ENCODE data around the gene P2RX4.
"Not testable (repeated sequence)": the region's sequence is repeated elsewhere in the genome, so short reads cannot be mapped to it uniquely, and the experiment has no call there.

The P2RX4 gene

DNA sequence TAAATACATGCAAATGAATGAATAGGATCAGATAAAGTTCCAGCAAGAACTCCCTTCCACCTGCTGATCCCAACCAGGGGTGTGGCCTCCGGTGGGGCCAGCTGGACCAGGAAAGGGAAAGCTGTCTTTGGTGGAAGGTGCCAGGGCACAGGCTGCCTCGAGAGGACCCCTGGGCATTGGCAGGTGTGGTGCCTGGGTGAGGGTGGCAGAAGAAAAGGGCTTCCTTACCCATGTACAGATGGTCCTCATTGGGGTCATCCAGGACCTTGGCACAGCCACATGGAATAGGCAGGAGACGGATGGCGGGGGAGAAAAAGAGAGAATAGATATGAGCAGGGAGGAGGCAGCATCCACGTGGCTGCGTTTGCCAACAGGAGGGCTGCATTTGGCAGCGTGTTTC lies 50.2 kb downstream of the P2RX4 start:
- in situ Hi-C loops (cut with MboI; ENCODE audit: low pct_unique_long_range_greater_than_20kb, low sequenced_read_pairs): no loop called here
- no peak for DNase-seq

DNA sequence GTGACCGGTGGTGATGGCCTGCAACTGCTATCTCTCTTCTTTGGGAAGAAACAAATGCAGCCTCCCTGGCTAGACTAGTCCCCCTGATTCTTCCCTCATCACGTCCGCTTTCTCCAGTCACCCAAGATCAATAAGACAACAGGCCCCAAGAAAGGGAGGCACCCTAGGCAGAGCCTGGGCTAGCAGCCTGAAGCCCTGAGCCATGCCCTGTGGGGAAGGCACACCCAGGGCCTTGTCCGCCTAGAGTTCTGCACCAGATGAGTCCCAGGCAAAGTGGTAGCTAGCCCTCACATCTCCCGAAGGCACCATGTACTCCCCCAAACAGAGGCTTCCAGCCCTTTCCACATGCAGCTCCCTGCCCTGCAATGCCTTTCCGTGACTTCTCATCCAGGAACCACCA lies 51.5 kb downstream of the P2RX4 start:
- in situ Hi-C loops (cut with MboI; ENCODE audit: low pct_unique_long_range_greater_than_20kb, low sequenced_read_pairs): no loop called here

DNA sequence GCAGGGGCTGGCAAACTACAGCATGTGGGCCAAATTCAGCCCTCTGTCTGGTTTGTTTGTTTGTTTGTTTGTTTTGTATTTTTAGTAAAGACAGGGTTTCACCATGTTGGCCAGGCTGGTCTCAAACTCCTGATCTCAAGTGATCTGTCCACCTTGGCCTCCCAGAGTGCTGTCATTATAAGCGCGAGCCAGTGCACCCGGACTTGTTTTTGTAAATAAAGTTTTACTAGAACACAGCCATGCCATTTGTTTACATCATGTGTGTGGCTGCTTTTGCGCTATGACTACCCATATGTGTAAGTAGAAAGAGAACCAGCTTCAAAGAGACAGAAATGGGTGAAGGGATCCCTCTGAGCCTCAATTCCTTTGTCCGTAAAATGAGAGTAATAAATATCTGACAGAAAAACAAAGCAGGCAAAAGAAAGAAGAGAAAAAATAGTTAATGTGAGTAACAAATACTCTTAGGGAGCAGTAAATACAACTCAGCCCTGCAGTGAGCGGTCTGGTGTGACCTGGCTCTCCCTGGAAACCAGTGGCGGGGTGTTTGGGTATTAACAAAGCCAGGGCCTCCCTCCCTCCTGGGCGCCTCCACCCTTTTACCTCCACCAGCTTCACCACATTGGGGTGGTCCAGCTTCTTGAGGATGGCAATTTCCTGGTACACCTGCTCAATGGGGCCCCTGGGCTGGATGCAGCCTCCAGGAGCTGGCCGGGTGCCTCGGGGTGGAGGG lies 53.4 kb downstream of the P2RX4 start:
- in situ Hi-C loops (cut with MboI; ENCODE audit: low pct_unique_long_range_greater_than_20kb, low sequenced_read_pairs): no loop called here
- no peak for DNase-seq

More for the DNA sequence above, 51.5 kb downstream of the P2RX4 start:
- DNase-seq: no peak

DNA sequence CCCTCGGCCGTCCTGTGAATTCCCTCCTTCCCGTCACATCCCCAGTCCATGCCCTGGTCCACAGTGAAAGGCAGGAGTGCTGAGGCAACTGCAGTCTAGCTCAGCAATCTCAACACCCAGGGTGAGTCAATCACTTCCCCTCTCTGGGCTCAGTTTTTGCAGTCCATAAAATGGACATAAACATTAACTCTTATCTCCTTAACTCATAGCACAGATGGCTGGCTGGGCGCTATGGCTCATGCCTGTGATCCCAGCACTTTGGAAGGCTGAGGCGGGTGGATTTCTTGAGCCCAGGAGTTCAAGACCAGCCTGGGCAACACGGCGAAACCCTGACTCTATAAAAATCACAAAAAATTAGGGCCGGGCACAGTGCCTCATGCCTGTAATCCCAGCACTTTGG lies 54.2 kb downstream of the P2RX4 start:
- in situ Hi-C loops (cut with MboI; ENCODE audit: low pct_unique_long_range_greater_than_20kb, low sequenced_read_pairs): no loop called here
- DNase-seq: no peak

DNA sequence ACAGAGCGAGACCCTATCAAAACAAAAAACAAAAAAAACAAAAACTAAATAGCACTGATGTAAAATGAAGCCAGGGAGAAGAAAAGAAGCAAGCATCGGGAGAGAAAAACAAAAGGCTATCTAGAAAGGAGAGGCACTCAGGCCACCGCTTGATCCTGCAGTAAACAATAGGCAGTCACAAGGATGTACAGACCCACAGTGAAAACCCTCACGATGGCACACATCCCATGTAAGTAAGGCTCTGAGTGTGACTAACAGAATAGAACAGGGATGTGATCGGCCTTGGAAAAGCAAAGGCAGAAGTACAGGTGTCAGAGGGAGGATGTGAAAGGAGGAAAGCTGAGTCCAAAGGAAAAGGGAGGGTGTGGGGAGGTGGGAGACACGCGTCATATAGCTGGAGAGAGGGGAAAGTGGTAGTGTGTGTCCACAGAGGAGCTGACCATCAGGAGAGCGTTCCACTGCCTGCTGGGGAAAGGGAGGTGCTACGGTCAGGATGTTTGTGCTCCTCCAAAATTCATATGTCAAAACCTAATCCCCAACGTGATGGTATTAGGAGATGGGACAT lies 55.1 kb downstream of the P2RX4 start:
- in situ Hi-C loops (cut with MboI; ENCODE audit: low pct_unique_long_range_greater_than_20kb, low sequenced_read_pairs): no loop called here
- DNase-seq: no peak

DNA sequence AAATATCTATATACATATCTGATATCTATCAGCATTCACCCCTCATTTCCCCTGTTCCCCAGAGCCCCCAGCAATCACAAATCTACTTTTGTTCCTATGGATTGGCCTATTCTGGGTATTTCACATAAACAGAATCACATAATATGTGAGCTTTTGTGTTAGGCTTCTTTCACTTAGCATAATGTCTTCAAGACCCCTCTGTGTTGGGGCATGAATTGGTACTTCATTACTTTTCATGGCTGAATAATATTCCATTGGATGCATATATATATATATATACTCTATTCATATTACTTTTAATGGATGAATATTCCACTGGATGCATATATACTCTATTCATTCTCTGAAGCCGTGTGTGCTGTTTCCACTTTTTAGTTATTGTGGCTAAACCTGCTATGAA lies 57.9 kb downstream of the P2RX4 start:
- no peak for DNase-seq
- in situ Hi-C loops (cut with MboI; ENCODE audit: low pct_unique_long_range_greater_than_20kb, low sequenced_read_pairs): no loop called here

DNA sequence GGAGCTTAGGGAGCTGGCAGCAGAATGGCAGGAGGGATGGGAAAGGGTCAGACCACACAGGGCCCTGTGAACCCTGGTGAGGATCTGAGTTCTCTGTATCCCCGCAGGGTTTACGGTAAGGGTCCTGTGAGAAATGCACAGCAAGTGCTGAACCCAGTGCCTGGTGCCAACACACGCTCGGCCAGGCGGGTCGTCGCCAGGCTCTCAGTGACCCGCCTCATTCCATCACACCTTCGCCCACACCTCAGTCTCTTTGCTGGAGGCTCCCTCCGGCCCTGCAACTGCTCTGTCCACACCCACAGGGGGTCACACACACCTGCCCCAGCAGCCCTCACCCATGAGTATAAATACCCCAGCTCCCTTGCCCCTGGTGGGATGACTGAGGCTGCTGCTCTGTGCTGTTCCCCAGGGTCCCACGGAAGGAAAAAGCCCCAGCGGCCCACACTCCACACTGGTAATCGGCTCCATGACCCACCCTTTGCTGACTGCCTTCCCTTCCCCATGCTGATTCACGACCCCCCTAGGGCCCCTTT lies 63.5 kb downstream of the P2RX4 start:
- DNase-seq: no peak
- in situ Hi-C loops (cut with MboI; ENCODE audit: low pct_unique_long_range_greater_than_20kb, low sequenced_read_pairs): no loop called here

DNA sequence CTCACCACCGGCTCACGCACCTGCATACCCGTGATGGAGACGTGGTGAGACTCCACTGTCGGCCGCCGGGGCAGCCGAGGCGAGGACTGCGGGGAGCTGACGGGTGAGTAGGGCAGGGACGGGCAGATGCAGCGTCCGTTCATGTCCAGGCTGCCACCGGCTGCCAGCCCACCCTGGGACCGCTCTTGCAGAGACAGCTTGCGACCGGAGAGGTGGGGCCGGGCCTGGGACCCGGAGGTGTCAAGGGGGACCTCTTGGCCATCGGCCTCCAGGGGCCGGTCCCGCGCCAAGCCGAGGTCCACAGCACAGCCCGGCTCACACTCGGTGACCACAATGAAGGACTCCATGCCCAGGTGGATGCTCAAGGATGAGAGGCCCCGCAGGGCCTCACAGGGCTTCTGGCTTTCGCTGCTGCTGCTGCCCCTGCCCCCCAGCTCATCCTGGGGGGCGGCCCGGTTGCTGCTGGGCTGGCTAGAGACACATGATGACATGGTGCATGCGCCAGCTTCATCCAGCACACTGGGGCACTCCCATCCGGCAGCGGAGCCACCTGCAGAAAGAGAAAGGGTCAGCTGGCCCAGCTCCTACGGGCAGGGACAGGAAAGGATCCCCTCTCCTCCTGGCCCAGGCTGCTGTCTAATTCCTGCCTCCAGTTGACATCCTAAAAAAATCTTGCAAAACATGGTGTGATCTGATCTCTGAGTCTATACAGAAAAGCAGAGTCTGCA lies 64.3 kb downstream of the P2RX4 start:
- in situ Hi-C loops (cut with MboI; ENCODE audit: low pct_unique_long_range_greater_than_20kb, low sequenced_read_pairs): no loop called here
- DNase-seq: no peak

DNA sequence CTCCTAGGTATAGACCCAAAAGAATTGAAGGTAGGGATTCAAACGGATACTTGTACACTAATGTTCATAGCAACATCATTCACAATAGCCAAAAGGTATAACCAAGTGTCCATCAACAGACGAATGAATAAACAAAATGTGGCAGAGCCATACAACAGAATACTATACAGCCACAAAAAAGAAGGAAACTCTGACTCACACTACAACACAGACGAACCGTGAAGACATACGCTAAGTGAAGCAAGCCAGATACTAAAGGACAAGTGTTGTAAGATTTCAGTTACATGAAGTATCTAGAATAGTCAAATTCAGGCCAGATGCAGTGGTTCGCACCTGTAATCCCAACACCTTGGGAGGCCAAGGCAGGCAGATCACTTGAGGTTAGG lies 67.4 kb downstream of the P2RX4 start:
- no peak for DNase-seq
- in situ Hi-C loops (cut with MboI; ENCODE audit: low pct_unique_long_range_greater_than_20kb, low sequenced_read_pairs): no loop called here

DNA sequence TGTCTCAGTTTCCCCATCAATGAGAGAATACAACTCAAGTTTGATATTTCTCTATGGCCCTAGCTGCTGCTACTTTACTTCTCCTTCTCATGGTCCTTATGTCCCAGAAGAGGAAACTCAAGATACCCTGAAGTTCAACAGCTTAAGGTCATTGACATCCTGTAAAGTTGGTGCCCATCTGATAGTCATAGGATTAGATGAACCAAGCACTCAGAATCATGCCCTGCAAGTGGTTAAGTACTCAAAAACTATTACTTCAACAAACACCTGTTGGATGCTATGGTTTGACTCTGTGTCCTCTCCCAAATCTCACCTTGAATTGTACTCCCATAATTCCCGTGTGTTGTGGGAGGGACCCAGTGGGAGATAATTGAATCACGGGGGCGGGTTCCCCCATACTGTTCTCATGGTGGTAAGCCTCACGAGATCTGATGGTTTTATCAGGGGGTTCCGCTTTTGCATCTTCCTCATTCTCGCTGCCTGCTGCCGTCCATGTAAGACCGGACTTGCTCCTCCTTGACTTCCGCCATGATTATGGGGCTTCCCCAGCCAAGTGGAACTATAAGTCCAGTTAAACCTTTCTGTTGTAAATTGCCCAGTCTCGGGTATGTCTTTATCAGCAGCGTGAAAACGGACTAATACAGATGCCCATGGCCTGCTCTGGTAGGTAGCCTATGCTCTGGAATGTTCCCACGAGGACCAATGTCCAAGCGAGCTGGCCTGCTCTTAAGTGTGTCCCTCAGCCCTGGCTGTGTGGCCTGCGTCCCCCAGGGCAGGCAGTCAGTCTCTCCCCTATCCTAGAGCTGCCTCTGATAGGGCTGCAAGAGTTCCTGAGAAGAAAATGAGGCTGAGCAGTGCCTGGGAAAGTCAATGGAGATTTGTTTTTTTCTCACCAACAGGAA lies 68.5 kb downstream of the P2RX4 start:
- in situ Hi-C loops (cut with MboI; ENCODE audit: low pct_unique_long_range_greater_than_20kb, low sequenced_read_pairs): no loop called here
- DNase-seq: no peak

DNA sequence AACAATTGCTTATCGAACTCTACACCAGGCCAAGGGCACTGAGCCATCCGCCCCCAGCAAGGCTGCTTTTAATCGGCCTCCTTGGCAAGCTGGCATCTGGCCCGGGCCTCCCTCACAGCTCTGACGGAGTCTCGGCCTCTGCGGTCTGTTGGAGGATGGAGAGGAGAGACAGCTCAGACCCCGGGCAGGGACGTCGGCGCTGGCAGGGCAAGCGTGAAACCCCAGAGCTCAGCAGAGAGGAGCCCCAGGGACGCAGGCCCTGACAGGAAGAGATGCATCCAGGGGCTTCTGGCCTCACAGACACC lies 69.1 kb downstream of the P2RX4 start:
- in situ Hi-C loops (cut with MboI; ENCODE audit: low pct_unique_long_range_greater_than_20kb, low sequenced_read_pairs): no loop called here
- DNase-seq: no peak

DNA sequence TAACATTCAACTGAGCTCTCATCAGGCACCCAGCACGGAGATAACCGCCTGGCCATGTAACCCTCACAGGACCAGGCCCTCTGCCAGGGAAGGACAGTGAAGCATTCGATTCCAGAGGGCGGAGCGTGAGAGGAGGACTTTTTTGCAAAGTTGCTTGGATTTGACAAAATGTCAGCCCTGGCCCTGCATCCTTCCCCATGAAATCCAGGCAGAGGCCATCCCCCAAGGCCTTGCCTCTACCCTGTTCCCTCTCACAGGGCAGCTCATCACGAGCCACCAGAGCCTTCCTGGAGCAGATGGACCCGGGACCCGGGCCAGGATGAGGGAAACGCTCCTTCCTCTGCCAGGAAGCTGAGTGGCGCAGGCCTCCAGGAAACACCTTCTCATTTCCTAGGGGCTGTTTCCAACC lies 69.6 kb downstream of the P2RX4 start:
- DNase-seq: no peak
- in situ Hi-C loops (cut with MboI; ENCODE audit: low pct_unique_long_range_greater_than_20kb, low sequenced_read_pairs): no loop called here

DNA sequence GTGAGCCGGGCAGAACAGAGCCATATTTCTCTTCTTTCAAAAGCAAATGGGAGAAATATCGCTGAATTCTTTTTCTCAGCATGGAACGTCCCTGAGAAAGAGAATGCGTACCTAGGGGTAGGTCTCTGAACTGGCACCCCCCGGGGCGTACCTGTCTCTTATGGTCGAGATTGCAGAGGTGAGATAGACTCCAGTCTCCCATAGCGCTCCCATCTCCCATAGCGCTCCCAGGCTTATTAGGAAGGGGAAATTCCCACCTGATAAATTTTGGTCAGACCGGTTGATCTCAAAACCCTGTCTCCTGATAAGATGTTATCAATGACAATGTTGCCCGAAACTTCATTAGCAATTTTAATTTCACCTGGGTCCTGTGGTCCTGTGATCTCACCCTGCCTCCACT lies 70.6 kb downstream of the P2RX4 start:
- DNase-seq; in situ Hi-C loops (cut with MboI; ENCODE audit: low pct_unique_long_range_greater_than_20kb, low sequenced_read_pairs): not testable (repeated sequence)

DNA sequence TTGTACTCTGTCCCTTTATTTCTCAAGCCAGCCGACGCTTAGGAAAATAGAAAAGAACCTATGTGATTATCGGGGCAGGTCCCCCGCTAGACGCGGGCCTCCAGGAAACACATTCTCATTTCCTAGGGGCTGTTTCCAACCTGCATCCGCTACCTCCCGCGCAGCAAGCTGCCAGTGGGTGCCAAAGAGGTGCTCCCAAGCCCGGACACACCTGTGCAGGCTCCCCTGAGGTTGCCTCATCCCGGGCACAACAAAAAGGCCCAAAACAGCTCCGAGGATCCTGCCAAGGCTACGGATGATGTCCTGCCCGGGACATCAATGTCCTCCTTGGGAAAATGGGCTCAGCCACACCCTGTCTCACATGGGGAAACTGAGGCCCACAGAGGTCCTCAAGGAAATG lies 71.2 kb downstream of the P2RX4 start:
- in situ Hi-C loops (cut with MboI; ENCODE audit: low pct_unique_long_range_greater_than_20kb, low sequenced_read_pairs); DNase-seq: not testable (repeated sequence)

DNA sequence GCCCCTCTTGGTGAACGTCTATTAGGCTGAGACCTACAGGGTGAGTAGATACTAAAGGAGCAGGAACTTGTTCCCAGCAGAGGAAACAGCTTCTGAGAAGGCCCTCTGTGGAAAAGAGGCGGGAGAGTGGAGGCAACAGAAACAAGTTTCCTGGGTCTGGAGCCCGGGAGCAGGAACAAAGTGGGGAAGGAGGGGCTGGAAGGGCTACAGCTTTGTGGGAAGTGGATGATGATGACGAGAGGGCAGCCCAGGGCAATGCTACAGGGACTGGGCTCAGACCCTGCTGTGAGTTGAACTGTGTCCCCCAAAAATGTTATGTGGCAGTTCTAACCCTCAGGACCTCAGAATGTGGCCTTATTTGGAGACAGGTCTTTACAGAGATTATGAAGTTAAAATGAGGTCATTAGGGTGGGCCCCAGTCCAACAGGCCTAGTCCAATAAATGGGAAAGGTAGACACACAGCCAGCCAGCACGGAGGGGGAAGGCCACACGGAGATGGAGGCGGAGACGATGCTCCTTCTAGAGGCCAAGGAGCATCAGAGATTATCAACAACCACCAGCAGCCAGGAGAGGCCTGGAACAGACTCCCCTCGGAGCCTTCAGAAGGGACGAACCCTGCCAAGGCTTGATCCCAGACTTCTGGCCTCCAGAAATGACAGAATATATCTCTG lies 72.3 kb downstream of the P2RX4 start:
- no peak for DNase-seq

DNA sequence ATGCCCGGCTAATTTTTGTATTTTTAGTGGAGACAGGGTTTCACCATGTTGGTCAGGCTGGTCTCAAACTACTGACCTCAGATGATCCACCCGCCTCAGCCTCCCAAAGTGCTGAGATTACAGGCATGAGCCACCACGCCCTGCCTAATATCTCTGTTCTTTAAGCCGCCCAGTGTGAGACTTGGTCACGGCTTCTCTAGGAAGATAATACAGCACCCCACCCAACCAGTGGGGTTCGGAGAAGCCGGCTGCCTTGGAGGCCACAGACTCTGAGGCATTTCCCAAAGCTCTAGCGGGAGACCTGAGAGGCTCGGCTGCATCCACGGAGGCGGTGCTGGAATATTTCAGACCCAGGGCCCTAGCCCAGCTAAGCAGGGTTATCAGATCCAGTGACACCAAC lies 73.0 kb downstream of the P2RX4 start:
- in situ Hi-C loops (cut with MboI; ENCODE audit: low pct_unique_long_range_greater_than_20kb, low sequenced_read_pairs); DNase-seq: not testable (repeated sequence)

More for the DNA sequence above, 72.3 kb downstream of the P2RX4 start:
- in situ Hi-C loops (cut with MboI; ENCODE audit: low pct_unique_long_range_greater_than_20kb, low sequenced_read_pairs): no loop called here

DNA sequence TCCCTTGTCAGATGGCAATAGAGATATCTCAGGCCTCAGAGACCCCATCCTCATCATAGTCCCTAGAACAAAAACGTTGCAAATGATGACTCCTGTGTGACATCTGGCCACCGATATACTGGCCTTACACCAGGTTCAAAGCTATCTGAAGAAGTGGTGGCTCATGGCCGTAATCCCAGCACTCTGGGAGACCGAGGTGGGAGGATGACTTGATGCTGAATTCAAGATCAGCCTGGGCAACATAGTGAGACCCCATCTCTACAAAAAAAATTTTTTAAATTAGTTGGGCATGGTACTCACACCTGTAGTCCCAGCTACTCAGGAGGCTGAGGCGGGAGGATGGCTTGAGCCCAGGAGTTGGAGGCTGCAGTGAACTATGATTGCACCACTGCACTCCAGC lies 73.5 kb downstream of the P2RX4 start:
- in situ Hi-C loops (cut with MboI; ENCODE audit: low pct_unique_long_range_greater_than_20kb, low sequenced_read_pairs): no loop called here
- DNase-seq: no peak

All from KBM-7 (cell line).